WTC11 (cell line): Measurements from ENCODE around the gene SLC13A5. TPM values are rescaled to one million over a fixed set of nuclear protein-coding genes. Genes with fewer than 3 reads are reported as not detected.

ENCODE experiments used
- ATAC-seq: fragments of 200-7000 bp; cut with Tn5 transposase; 2 replicates; pipeline ENCODE4 v1.10.0; 2021; ENCODE audit warnings: mild to moderate bottlenecking, moderate library complexity
- CTCF ChIA-PET: fragments of 300-600 bp; sonication (Branson Sonifier 250); formaldehyde crosslinking; loops from one replicate; lab custom pipeline; 2021; ENCODE audit warnings: antibody characterized with exemption; lab: Charles Lee
- POLR2A ChIA-PET: fragments of 350-600 bp; sonication (Branson Sonifier 250); formaldehyde crosslinking; loops from one replicate; lab custom pipeline; 2021; ENCODE audit warnings: antibody characterized with exemption; lab: Charles Lee
- DNase-seq: peaks from one replicate; pipeline ENCODE4 v3.0.0; 2021; ENCODE audit warnings: low spot score
- H3K27ac Mint-ChIP-seq: 2 replicates; pipeline ENCODE4 v1.8.0; 2021; ENCODE audit warnings: mixed read lengths
- H3K27me3 Mint-ChIP-seq: 2 replicates; pipeline ENCODE4 v1.8.0; 2021; ENCODE audit warnings: low read depth, mild to moderate bottlenecking, moderate library complexity, mixed read lengths
- H3K36me3 Mint-ChIP-seq: 2 replicates; pipeline ENCODE4 v1.8.0; 2021; ENCODE audit warnings: mixed read lengths
- H3K4me1 Mint-ChIP-seq: 2 replicates; pipeline ENCODE4 v1.8.0; 2022; ENCODE audit warnings: mixed read lengths
- H3K4me3 Mint-ChIP-seq: 2 replicates; pipeline ENCODE4 v1.8.0; 2021; ENCODE audit warnings: mild to moderate bottlenecking, moderate library complexity, mixed read lengths
- H3K9me3 Mint-ChIP-seq: 2 replicates; pipeline ENCODE4 v1.8.0; 2021; ENCODE audit warnings: mixed read lengths
- AFF4 ChIP-seq: sonication (generic); formaldehyde crosslinking; IDR thresholded peaks from 2 replicates; pipeline ENCODE4 v1.8.1; 2023; ENCODE audit warnings: mild to moderate bottlenecking, missing genetic modification reagents, borderline replicate concordance
- ELF4 ChIP-seq: sonication (generic); formaldehyde crosslinking; IDR thresholded peaks from 2 replicates; pipeline ENCODE4 v1.8.1; 2022; ENCODE audit warnings: low read depth, mild to moderate bottlenecking, moderate library complexity, missing genetic modification reagents
- ESRRA ChIP-seq: sonication (generic); formaldehyde crosslinking; IDR thresholded peaks from 2 replicates; pipeline ENCODE4 v1.8.1; 2022; ENCODE audit warnings: mild to moderate bottlenecking, missing genetic modification reagents, borderline replicate concordance
- FOXJ3 ChIP-seq: sonication (generic); formaldehyde crosslinking; IDR thresholded peaks from 2 replicates; pipeline ENCODE4 v1.9.0; 2021; ENCODE audit warnings: missing genetic modification reagents, mild to moderate bottlenecking, borderline replicate concordance
- KAT7 ChIP-seq: sonication (generic); formaldehyde crosslinking; IDR thresholded peaks from 2 replicates; pipeline ENCODE4 v1.8.1; 2023; ENCODE audit warnings: missing genetic modification reagents, mild to moderate bottlenecking, borderline replicate concordance
- MAX ChIP-seq: sonication (generic); formaldehyde crosslinking; IDR thresholded peaks from 2 replicates; pipeline ENCODE4 v1.8.0; 2022; ENCODE audit warnings: mild to moderate bottlenecking, missing genetic modification reagents
- MYBL2 ChIP-seq: sonication (generic); formaldehyde crosslinking; IDR thresholded peaks from 2 replicates; pipeline ENCODE4 v1.8.1; 2023; ENCODE audit warnings: mild to moderate bottlenecking, moderate library complexity, missing genetic modification reagents
- NFATC4 ChIP-seq: fragments of 250-450 bp; sonication (Bioruptor Pico); IDR thresholded peaks from 2 replicates; pipeline ENCODE4 v1.9.0; 2021; ENCODE audit warnings: mild to moderate bottlenecking
- NFYB ChIP-seq: sonication (generic); formaldehyde crosslinking; conservative IDR thresholded peaks from 2 replicates; pipeline ENCODE4 v1.8.0; 2022; ENCODE audit warnings: low read depth, missing genetic modification reagents
- NR2C2 ChIP-seq: sonication (generic); formaldehyde crosslinking; IDR thresholded peaks from 2 replicates; pipeline ENCODE4 v1.8.0; 2022; ENCODE audit warnings: mild to moderate bottlenecking, missing genetic modification reagents
- PRRX2 ChIP-seq: fragments of 250-450 bp; sonication (Bioruptor Pico); IDR thresholded peaks from 2 replicates; pipeline ENCODE4 v1.8.0; 2021; ENCODE audit warnings: mild to moderate bottlenecking
- SMAD4 ChIP-seq: sonication (generic); formaldehyde crosslinking; IDR thresholded peaks from 2 replicates; pipeline ENCODE4 v1.8.0; 2022; ENCODE audit warnings: mild to moderate bottlenecking, missing genetic modification reagents
- STAT6 ChIP-seq: sonication (generic); formaldehyde crosslinking; conservative IDR thresholded peaks from 2 replicates; pipeline ENCODE4 v1.8.1; 2023; ENCODE audit warnings: mild to moderate bottlenecking, low read depth, missing genetic modification reagents, moderate library complexity
- ZBTB21 ChIP-seq: sonication (generic); formaldehyde crosslinking; IDR thresholded peaks from 2 replicates; pipeline ENCODE4 v1.8.1; 2023; ENCODE audit warnings: mild to moderate bottlenecking, missing genetic modification reagents, borderline replicate concordance
- ZNF263 ChIP-seq: sonication (generic); formaldehyde crosslinking; IDR thresholded peaks from 2 replicates; pipeline ENCODE4 v1.8.1; 2022; ENCODE audit warnings: low read depth, mild to moderate bottlenecking, moderate library complexity, missing genetic modification reagents
- ZNF317 ChIP-seq: sonication (generic); formaldehyde crosslinking; IDR thresholded peaks from 2 replicates; pipeline ENCODE4 v1.8.1; 2023; ENCODE audit warnings: low read depth, mild to moderate bottlenecking, moderate library complexity, missing genetic modification reagents, borderline replicate concordance
- ZNF423 ChIP-seq: fragments of 250-450 bp; sonication (Bioruptor Pico); IDR thresholded peaks from 2 replicates; pipeline ENCODE4 v2.1.2; 2022; ENCODE audit warnings: mild to moderate bottlenecking, moderate library complexity
- total RNA-seq: library from RNA; stranded (reverse); gene quantifications from 3 replicates; pipeline ENCODE4 v1.2.3, GENCODE V29; 2021
- TF ChIP-seq, protein P1 (sequence below): sonication (generic); formaldehyde crosslinking; IDR thresholded peaks from 2 replicates; pipeline ENCODE4 v1.8.1; 2022; ENCODE audit warnings: missing genetic modification reagents, borderline replicate concordance
- TF ChIP-seq, protein P2 (sequence below): sonication (generic); formaldehyde crosslinking; IDR thresholded peaks from 2 replicates; pipeline ENCODE4 v1.8.1; 2023; ENCODE audit warnings: mild to moderate bottlenecking, missing genetic modification reagents
- TF ChIP-seq, protein P3 (sequence below): fragments of 250-450 bp; sonication (Bioruptor Pico); conservative IDR thresholded peaks from 2 replicates; pipeline ENCODE4 v1.9.0; 2021; ENCODE audit warnings: mild to moderate bottlenecking
- TF ChIP-seq, protein P4 (sequence below): sonication (generic); formaldehyde crosslinking; IDR thresholded peaks from 2 replicates; pipeline ENCODE4 v1.8.1; 2022; ENCODE audit warnings: low read depth, mild to moderate bottlenecking, moderate library complexity, missing genetic modification reagents, borderline replicate concordance

The SLC13A5 gene
- total RNA-seq, 1 experiment from 2014 or later, result 1.8 TPM

DNA sequence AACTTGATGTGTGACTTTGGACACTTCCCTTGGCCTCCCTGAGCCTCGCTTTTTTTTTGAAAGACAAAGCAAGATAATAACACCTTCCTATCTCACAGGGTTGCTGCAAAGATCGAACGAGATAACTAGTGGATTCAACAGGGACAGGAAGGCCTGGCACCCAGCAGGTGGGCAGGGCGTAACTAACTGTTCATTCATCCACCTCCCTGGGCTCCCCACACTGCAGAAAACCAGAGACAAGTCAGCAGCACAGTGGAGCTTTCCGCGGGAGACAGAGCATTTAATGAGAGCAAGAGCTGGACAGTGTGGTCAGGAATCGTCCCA lies 28.7 kb downstream of the SLC13A5 start:
- POLR2A ChIA-PET, result no interaction called here
- no peaks in the 10 kb centered on the region; the same call in 1 of the 2 replicates for H3K27me3 Mint-ChIP-seq
- TF ChIP-seq PRRX2 (no peak), MAX (CRISPR knock-in tag) (no peak), ELF4 (CRISPR knock-in tag) (no peak), ZNF263 (CRISPR knock-in tag) (no peak), NR2C2 (CRISPR knock-in tag) (no peak), NFYB (CRISPR knock-in tag) (no peak), MYBL2 (no peak), FOXJ3 (no peak), ZBTB21 (CRISPR knock-in tag) (no peak), SMAD4 (no peak), ESRRA (no peak), KAT7 (no peak), AFF4 (no peak)
- TF ChIP-seq, protein P1, sequence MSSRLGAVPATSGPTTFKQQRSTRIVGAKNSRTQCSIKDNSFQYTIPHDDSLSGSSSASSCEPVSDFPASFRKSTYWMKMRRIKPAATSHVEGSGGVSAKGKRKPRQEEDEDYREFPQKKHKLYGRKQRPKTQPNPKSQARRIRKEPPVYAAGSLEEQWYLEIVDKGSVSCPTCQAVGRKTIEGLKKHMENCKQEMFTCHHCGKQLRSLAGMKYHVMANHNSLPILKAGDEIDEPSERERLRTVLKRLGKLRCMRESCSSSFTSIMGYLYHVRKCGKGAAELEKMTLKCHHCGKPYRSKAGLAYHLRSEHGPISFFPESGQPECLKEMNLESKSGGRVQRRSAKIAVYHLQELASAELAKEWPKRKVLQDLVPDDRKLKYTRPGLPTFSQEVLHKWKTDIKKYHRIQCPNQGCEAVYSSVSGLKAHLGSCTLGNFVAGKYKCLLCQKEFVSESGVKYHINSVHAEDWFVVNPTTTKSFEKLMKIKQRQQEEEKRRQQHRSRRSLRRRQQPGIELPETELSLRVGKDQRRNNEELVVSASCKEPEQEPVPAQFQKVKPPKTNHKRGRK (CRISPR knock-in tag), result no peak
- TF ChIP-seq, protein P2, sequence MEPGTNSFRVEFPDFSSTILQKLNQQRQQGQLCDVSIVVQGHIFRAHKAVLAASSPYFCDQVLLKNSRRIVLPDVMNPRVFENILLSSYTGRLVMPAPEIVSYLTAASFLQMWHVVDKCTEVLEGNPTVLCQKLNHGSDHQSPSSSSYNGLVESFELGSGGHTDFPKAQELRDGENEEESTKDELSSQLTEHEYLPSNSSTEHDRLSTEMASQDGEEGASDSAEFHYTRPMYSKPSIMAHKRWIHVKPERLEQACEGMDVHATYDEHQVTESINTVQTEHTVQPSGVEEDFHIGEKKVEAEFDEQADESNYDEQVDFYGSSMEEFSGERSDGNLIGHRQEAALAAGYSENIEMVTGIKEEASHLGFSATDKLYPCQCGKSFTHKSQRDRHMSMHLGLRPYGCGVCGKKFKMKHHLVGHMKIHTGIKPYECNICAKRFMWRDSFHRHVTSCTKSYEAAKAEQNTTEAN (CRISPR knock-in tag), result no peak
- TF ChIP-seq, protein P3, sequence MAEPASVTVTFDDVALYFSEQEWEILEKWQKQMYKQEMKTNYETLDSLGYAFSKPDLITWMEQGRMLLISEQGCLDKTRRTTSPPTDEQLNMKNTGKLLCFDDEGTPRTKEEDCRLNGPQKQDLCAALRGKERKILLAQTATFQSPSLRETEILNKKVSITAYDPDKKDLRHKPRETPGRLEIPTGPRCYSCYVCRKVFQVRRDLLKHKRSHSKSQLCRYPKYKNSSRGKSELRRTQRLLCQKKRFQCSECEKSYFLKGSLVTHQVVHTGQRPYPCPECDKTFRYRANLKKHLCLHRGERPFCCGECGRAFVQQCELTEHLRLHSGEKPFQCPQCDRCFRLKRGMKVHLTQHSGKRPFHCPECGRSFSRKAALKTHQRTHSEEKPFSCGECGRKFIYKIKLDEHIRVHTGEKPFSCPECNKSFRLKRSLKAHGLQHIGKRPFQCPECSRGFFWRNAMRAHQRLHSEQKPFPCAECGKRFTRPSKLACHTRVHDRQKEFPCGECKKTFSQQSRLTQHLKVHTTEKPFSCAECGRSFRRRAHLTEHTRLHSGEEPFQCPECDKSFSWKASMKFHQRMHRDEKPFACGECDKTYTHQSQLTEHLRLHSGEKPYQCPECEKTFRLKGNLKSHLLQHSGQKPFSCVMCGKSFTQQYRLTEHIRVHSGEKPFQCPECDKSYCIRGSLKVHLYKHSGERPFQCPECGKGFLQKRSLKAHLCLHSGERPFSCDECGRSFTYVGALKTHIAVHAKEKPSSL (CRISPR knock-in tag), result no peak
- DNase-seq, result no peak
- CTCF ChIA-PET, result interaction anchor here (1.5 to 1.6 kb wide), 2 partner anchors 17 to 28 kb away, joined by 4 to 7 read pairs; partner anchors contain the start of gene SLC13A5
- no peaks in the 10 kb centered on the region for H3K9me3 Mint-ChIP-seq
- H3K27ac Mint-ChIP-seq, result no peak overlapping the region
- H3K36me3 Mint-ChIP-seq, result no peaks in the 10 kb centered on the region
- no peak overlapping the region for H3K4me3 Mint-ChIP-seq
- no peaks in the 10 kb centered on the region for H3K4me1 Mint-ChIP-seq
- no peak for ATAC-seq

DNA sequence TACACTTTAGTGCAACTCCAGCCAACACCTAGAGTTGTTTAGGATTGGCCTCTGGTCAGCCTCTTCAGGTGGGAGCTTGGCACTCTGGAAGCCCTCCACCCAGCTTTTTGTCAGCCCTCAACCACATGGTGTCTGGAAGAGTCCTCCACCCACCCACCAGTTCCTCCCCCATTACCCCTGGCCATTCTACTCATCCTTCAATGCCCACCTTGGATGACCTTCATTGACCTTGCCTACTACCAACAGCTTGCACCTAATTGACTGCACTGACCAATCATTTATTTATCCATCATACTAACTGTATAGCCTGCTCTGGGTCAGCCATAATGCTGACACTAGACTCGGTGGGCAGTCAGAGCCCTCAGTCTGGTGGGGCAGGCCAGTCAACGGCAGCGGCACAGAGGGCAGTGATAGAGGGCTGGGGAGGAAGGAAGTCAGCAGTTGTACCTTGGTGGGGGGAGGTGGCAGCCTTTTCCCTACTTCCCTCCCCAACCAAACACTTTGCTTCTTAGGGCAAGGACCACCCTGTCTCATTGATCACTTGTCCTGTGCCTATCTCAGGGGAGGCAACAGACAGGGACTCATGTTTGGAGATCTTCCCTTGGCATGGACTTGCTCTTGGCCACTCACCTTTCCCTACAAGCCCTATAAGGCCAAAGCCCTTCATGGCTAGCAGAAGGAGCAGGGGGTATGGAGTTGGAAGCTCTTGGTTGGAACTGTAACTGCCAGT lies 29.3 kb downstream of the SLC13A5 start:
- no peaks in the 10 kb centered on the region for H3K4me1 Mint-ChIP-seq
- H3K27ac Mint-ChIP-seq, result no peak overlapping the region
- ChIA-PET CTCF (interaction anchor here (1.4 to 1.6 kb wide), 3 partner anchors 18 to 29 kb away, joined by 4 to 7 read pairs (median 6); partner anchors contain the start of gene SLC13A5), POLR2A (no interaction called here)
- ATAC-seq (no peak), DNase-seq (no peak)
- no peaks in the 10 kb centered on the region for H3K9me3 Mint-ChIP-seq
- no peaks in the 10 kb centered on the region; the same call in 1 of the 2 replicates for H3K27me3 Mint-ChIP-seq
- no peak overlapping the region for H3K4me3 Mint-ChIP-seq
- no peaks in the 10 kb centered on the region for H3K36me3 Mint-ChIP-seq
- no peak for TF ChIP-seq KAT7
- TF ChIP-seq ZNF423, result no peak
- TF ChIP-seq, protein P4, sequence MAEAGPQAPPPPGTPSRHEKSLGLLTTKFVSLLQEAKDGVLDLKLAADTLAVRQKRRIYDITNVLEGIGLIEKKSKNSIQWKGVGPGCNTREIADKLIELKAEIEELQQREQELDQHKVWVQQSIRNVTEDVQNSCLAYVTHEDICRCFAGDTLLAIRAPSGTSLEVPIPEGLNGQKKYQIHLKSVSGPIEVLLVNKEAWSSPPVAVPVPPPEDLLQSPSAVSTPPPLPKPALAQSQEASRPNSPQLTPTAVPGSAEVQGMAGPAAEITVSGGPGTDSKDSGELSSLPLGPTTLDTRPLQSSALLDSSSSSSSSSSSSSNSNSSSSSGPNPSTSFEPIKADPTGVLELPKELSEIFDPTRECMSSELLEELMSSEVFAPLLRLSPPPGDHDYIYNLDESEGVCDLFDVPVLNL (CRISPR knock-in tag), result no peak
- no peak for TF ChIP-seq ZNF317 (CRISPR knock-in tag)
- no peak for TF ChIP-seq STAT6 (CRISPR knock-in tag)
- no peak for TF ChIP-seq NFATC4 (CRISPR knock-in tag)
